HG02678 (cell line): ENCODE data around the gene HOXD12.

Experiments used
- ATAC-seq: cut with Tn5 transposase; IDR thresholded peaks from one replicate; pipeline ENCODE4 v1.9.1; 2021; ENCODE audit warnings: mild to moderate bottlenecking, moderate library complexity; ENCODE audit not compliant: unreplicated experiment

HOXD12 gene

GRCh38 chr2:176080540-176081375 lies 18.8 kb upstream of the HOXD12 start:
- ATAC-seq, result no peak

GRCh38 chr2:176081376-176081836 lies 18.2 kb upstream of the HOXD12 start:
- no peak for ATAC-seq

- ATAC-seq, result no peak
Measured at GRCh38 chr2:176081837-176082524, 17.6 kb upstream of the HOXD12 start.

- ATAC-seq, result no peak
Measured at GRCh38 chr2:176082525-176082823, 17.1 kb upstream of the HOXD12 start.

DNA sequence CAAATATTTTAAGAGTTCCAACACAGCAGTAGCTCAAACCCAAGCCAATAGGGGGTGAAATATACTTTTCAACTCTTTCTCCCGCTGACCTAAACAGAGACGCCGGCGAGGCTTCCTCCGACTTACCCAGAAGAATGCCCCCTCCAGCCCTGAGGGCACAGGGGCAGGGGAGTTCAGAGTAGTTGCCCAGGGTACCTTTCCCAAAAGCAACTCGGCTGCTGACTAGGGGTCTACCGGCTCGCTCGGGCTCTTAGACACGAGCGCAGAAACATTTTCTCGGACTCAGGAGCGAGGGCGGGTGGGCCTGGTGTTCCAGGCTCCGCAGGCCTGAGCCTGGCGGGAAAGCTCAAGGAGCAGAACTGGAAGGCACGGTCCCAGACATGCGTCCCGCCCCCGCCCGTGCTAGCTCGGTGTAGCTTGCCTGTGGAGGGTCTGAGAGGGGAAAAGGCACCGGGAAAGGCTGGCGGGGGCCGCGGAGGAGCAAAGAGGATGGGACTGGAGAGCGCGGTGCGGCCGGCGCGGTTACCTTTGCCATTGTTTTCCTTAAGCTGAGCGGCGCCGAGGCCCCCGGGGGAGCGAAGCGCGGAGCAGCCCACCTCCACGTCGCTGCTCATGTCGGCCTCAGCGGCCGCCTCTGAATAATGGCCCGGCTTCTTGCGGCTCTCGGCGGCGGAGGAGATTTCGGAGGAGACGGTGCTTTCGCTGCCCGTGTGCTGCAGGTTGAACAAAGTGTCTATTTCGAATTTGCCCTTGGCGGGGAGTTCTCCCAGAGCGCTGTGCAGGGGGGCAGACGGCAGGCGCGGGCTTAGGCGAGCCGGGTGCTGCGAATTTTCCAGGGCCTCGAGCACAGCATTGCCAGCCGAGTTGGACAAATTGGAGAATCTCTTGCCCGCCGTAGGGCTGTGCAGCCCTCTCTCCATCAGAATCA lies 16.5 kb upstream of the HOXD12 start:
- no peak for ATAC-seq

DNA sequence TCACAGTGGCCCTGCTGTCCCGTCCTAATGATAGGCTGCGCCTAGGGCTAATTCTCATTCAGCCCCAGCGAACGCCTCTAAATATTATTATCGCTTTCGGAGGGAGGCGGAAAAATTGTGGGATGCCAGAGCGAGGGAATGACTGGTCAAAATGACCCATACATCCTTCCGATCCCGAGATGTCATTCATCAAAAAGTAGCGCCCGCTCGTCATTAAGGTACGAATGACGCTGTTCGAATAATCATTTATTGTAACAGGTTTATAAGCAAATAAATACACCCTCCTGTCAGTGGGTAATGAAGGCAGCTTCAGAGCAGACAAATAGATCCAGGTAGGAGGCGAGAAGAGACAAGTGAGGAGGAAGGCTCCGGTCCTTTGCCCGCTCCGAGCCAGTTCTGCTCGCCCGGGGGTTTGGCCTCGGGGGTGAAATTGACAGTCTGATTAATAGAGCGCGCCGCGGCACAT lies 15.8 kb upstream of the HOXD12 start, which contains the start of gene EVX2:
TSS of gene EVX2 (minus strand) at position 167 of the 466 bp plus-strand sequence. CDS start 186 bp downstream, outside the sequence.
- ATAC-seq, result no peak

GRCh38 chr2:176084611-176085119 lies 14.9 kb upstream of the HOXD12 start:
- no peak for ATAC-seq

DNA sequence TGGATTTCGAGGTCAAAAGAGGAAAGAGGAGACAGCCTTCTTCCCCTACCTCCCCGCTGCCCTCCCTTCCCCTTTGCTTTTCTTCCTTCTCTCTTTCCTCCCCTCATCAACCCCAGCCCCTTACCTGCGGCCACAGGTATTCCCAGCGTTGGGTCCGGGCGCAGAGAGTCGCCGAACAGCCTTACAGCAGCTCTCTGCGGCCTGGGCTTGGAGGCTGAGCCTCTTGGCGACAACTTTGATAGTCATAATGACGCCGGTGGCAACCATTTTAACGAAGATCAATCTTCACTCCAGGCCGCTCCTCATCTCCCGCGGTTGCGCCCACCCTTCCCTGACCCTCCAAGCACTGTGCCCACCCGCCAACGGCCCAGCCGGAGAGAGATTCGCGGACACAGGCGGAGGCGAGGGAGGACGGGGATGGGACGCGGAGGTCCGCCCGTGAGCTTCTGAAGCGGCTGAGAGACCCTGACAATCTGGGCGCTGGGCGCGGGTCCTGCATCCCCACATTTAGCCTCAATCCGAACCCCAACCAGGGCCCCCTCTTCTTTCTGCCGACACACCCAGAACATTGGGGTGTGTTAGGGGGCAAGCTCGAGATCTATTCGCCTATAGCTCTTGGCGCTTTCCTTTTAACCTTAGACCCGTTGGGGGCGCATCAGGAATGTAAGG lies 14.3 kb upstream of the HOXD12 start:
- no peak for ATAC-seq

DNA sequence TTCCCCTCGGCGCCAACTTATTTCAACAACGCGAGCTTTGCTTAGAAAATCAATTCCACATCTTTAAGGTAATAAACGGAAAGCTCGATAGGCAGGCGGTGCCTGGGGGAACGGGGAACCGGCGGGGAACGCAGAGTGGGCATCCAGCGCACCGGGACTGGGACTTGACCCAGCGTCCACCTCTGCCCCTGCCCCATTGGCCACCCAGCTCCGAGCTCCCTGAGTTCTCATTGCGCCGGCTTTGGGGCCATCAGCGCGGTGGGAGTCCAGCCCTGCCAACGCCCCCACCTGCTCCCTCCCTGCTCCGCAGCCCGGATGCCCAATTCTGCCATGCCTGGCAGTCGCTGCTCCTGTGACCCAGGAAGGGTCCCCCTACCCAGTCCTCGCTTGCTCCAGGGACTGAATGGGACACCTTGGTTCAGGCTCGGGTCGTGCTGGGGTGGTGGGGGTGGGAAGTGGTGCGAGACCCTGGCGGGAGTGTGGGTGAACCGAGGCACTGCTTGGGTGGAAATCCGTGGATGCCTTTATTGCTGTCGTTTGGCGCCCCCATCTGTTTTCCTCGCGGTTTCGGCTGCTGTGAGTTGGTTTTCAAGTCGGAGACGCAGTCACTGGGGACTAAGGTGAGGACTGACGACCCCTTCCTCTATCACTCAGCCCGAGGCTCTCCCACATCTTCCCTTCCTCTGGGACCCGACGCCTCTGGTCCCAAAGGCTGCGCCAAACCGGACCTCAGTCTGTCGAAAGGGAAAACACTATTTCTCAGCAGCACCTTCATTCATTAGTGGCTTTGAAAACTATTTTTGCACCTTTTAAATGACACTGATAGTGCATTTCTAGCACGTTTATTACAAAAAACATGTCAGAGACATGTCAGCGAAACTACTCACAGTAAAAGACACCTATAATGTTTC lies 13.5 kb upstream of the HOXD12 start:
- ATAC-seq, result no peak

DNA sequence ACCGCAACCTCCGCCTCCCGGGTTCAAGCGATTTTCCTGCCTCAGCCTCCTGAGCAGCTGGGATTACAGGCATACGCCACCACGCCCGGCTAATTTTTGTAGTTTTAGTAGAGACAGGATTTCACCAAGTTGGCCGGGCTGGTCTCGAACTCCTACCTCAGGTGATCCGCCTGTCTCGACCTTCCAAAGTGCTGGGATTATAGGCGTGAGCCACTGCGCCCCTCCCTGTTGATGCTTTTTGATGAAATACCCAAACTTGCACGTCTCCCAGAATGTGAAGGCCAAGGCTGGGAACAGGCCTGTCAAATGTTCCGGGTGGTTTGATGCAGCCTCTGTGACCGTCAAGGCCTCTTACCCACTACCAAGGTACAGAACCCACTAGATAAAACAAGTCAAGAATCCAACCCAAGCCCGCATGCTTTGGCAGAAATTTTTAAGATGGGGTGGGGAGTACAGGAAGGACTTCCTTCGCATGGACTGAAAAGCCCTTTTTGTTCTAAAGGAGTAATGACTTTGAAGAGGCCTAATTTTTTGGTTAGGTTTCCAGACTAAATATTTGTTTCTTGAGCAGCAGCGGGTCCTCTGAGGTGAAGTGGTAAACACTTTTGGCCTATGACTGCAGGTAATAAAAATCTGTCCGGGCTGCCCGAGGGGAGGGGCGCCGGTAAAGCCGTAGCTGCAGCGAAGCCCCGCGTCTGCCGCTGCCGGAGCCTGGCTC lies 12.1 kb upstream of the HOXD12 start:
- no peak for ATAC-seq

- ATAC-seq, result no peak
Measured at GRCh38 chr2:176088048-176088936, 11.3 kb upstream of the HOXD12 start.

- ATAC-seq, result no peak
Measured at GRCh38 chr2:176088937-176089842, 10.4 kb upstream of the HOXD12 start.

- no peak for ATAC-seq
Measured at GRCh38 chr2:176089843-176090395, 9.7 kb upstream of the HOXD12 start.

- no peak for ATAC-seq
Measured at GRCh38 chr2:176090862-176091261, 8.7 kb upstream of the HOXD12 start.

- ATAC-seq, result no peak
Measured at GRCh38 chr2:176091329-176092258, 8.0 kb upstream of the HOXD12 start.
